CD4-positive, CD25-positive, alpha-beta regulatory T cell (primary cell): ENCODE measurements around the gene COX19. TPM values are rescaled to one million over a fixed set of nuclear protein-coding genes. Genes with fewer than 3 reads are reported as not detected.
A peak's percentile ranks its signal among the peaks of the same experiment; 100 is the strongest.

Experiments used
- ATAC-seq, 2 donors: fragments of 150-1000 bp; cut with Tn5 transposase; one replicate each; pipeline ENCODE4 v1.10.0; 2021; ENCODE audit warnings: low read depth in 2 of 2, moderate number of reproducible peaks in 2 of 2, moderate library complexity in 1 of 2
- DNase-seq, 3 donors: peaks; one replicate each; pipeline versions ENCODE4 v3.0.0 to v3.0.0-alpha.2; 2012 to 2022; ENCODE audit warnings: mixed read lengths in 1 of 3
- H3K27ac ChIP-seq: one replicate; pipeline ENCODE4 v1.7.0; 2013; ENCODE audit warnings: mild to moderate bottlenecking, low read length; ENCODE audit not compliant: insufficient read depth, poor library complexity, severe bottlenecking
- H3K27me3 ChIP-seq: one replicate; pipeline ENCODE4 v1.7.0; 2013; ENCODE audit warnings: low read length; ENCODE audit not compliant: control insufficient read depth, insufficient read depth
- H3K36me3 ChIP-seq: one replicate; pipeline ENCODE4 v1.7.0; 2013; ENCODE audit warnings: mild to moderate bottlenecking, low read length, moderate library complexity; ENCODE audit not compliant: control insufficient read depth, insufficient read depth
- H3K4me1 ChIP-seq: 2 replicates; pipeline ENCODE4 v1.7.0; 2013; ENCODE audit warnings: mild to moderate bottlenecking, low read length; ENCODE audit not compliant: insufficient read depth, control insufficient read depth, poor library complexity, severe bottlenecking
- H3K4me3 ChIP-seq: one replicate; pipeline ENCODE4 v1.7.0; 2013; ENCODE audit warnings: low read depth, mild to moderate bottlenecking, low read length, moderate library complexity
- H3K9me3 ChIP-seq, 2 experiments: 1 replicate in 1 of 2; 2 replicates in 1 of 2; pipeline ENCODE4 v1.7.0; 2013; ENCODE audit warnings: low read length in 2 of 2, mild to moderate bottlenecking in 1 of 2, moderate library complexity in 1 of 2; ENCODE audit not compliant: control insufficient read depth in 2 of 2
- H3K27ac Mint-ChIP-seq, 3 donors: one replicate each; pipeline ENCODE4 v1.8.0; 2020 to 2022; ENCODE audit warnings: mild to moderate bottlenecking in 3 of 3, mixed read lengths in 3 of 3, moderate library complexity in 2 of 3
- H3K27me3 Mint-ChIP-seq: one replicate; pipeline ENCODE4 v1.8.0; 2022; ENCODE audit warnings: mild to moderate bottlenecking, mixed read lengths
- H3K36me3 Mint-ChIP-seq: one replicate; pipeline ENCODE4 v1.8.0; 2020; ENCODE audit warnings: mixed read lengths
- H3K4me1 Mint-ChIP-seq, 4 donors: one replicate each; pipeline ENCODE4 v1.8.0; 2020 to 2022; ENCODE audit warnings: mixed read lengths in 4 of 4, mild to moderate bottlenecking in 1 of 4
- H3K4me3 Mint-ChIP-seq, 4 donors: one replicate each; pipeline ENCODE4 v1.8.0; 2020 to 2022; ENCODE audit warnings: mild to moderate bottlenecking in 4 of 4, mixed read lengths in 4 of 4, moderate library complexity in 3 of 4
- H3K9me3 Mint-ChIP-seq, 7 donors: one replicate each; pipeline ENCODE4 v1.8.0; 2020 to 2022; ENCODE audit warnings: mixed read lengths in 7 of 7, mild to moderate bottlenecking in 3 of 7, moderate library complexity in 2 of 7
- polyA plus RNA-seq, 4 donors: library from polyadenylated mRNA; unstranded; fragments of 300-500 nt; fragmentation: Illumina TruSeq; gene quantifications; one replicate each; pipeline ENCODE4 v1.2.3, GENCODE V29; 2021
- total RNA-seq: library from RNA; stranded (reverse); gene quantifications from one replicate; pipeline ENCODE4 v1.2.3, GENCODE V29; 2022

COX19 gene
- total and polyA plus RNA-seq, 5 donors from 2014 or later, result 18.3 to 36.8 (median 24.9) TPM

DNA sequence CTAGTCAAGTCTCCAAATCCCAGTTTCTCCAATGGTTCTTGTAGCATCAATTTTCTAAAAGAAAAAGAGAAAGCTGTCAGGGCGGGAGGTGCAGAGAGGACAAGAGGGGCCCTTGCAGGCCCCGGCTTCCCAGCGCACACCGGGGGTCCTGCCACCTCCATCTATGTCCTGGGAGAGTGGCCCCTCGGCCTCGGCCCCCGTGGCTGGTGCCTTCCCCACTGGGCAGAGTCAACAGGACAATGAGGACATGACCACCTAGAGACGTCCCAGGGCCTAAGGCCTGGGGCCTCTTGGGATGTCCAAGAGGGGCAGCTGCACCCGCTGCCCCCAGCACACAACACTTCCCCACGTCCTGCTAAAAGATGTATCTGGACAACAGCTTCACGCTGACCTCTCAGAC lies 5.9 kb downstream of the COX19 start:
- Mint-ChIP-seq H3K27ac (no peak overlapping the region), H3K4me3 (peak overlapping the region in 1 of 4 donors; percentile 69), H3K27me3 (peaks cover 5% of the 10 kb centered on the region), H3K4me1 (peaks cover 0 to 43% (median 26%) of the 10 kb centered on the region in 4 donors), H3K9me3 (peaks cover 0 to 1% (median 0%) of the 10 kb centered on the region in 7 donors), H3K36me3 (peaks cover 18% of the 10 kb centered on the region)
- H3K27me3 ChIP-seq, result no peaks in the 10 kb centered on the region
- H3K4me3 ChIP-seq, result no peak overlapping the region
- peaks cover 30% of the 10 kb centered on the region for H3K4me1 ChIP-seq
- peaks cover 61% of the 10 kb centered on the region for H3K36me3 ChIP-seq
- ATAC-seq, result no peak
- no peak for DNase-seq
- no peak overlapping the region for H3K27ac ChIP-seq
- H3K9me3 ChIP-seq, result no peaks in the 10 kb centered on the region

DNA sequence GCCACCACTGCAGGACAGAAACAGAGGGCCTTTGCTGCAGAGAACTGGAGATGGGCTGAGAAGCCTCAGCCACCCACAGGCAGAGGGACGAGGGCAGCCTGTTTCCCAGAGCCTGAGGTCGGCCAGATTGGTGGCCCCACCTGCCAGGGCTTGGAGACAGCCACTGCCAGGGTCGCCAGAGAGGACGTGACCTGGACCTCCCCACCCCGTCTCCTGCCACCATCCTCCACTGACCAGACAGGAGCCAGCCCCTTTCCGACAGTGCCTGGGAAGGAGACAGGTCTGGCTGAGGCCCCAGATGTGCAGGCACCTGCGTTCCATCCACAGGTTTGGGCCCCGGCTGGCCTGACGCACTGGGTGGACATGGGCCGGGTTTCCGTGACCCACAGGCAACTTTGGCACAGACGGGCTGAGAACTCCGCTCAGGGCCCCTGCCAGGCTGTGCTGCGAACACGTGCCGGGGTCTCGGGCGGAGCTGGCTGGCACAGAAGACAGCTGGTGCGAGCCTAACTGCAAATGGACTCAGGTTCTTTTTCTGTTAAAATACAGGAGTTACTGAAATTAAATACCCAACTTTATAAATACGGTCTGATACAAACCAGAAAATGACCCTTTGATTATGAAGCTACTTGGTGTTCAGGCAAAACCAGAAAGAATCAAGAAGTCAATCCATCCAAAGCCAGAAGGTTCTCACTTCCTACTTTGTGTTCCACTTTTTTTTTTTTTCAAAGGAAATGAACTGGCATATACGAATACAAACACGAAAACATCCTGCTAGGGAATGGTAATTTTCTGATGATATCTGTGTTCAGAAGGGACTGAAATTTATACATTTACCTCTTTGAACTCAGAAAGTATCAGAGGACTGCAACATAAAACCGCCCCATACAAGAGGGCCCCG lies 6.9 kb downstream of the COX19 start:
- peaks cover 30% of the 10 kb centered on the region for H3K4me1 ChIP-seq
- peaks cover 61% of the 10 kb centered on the region for H3K36me3 ChIP-seq
- H3K27me3 Mint-ChIP-seq, result peaks cover 7% of the 10 kb centered on the region
- H3K4me3 Mint-ChIP-seq, result peak overlapping the region in 1 of 4 donors; percentile 21
- no peak for ATAC-seq
- H3K9me3 ChIP-seq, result no peaks in the 10 kb centered on the region
- no peaks in the 10 kb centered on the region for H3K9me3 Mint-ChIP-seq
- no peak for DNase-seq
- no peak overlapping the region for H3K27ac Mint-ChIP-seq
- peaks cover 18% of the 10 kb centered on the region for H3K36me3 Mint-ChIP-seq
- no peak overlapping the region for H3K27ac ChIP-seq
- no peak overlapping the region for H3K4me3 ChIP-seq
- peaks cover 0 to 39% (median 25%) of the 10 kb centered on the region in 4 donors for H3K4me1 Mint-ChIP-seq
- no peaks in the 10 kb centered on the region for H3K27me3 ChIP-seq

DNA sequence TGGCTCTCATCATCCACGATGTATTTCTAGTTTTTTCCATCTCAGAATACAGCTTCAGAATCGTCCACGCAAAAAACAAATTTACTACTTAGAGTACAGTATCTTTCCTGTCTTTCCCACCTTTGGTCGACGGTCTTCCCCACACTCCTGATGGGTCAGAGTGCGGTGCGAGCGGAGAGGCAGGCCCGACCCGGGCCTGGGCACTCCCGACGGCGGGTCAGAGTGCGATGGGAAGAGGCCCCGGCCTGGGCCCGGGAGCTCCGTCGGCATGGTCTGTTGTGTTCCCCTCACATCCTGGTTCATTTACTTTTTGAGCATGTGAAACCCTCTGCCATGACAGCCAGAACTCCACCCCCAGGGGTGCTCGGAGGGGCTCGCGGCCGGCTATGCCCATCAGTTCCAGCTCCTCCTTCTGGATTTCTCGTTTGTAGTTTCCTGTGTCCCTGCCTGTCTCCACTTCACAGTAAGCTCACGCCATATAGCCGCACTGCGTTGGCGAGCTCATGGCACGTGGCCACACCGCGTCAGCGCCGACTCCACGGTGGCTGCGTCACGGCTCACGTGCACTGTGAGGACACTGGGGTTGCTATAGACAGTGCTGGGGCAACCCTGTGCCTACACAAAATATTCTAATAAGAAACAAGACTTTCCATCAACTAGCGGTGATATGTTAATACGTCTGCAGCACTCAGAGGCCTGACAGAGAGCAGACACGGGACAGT lies 7.8 kb downstream of the COX19 start:
- H3K27ac ChIP-seq, result no peak overlapping the region
- Mint-ChIP-seq H3K9me3 (no peaks in the 10 kb centered on the region), H3K27me3 (peaks cover 11% of the 10 kb centered on the region), H3K36me3 (peaks cover 18% of the 10 kb centered on the region), H3K27ac (peak overlapping the region in 1 of 3 donors; percentile 62), H3K4me1 (peaks cover 0 to 31% (median 20%) of the 10 kb centered on the region in 4 donors), H3K4me3 (peak overlapping the region in 1 of 4 donors; percentile 25)
- ATAC-seq (no peak), DNase-seq (no peak)
- no peaks in the 10 kb centered on the region for H3K27me3 ChIP-seq
- H3K4me3 ChIP-seq, result no peak overlapping the region
- peaks cover 27% of the 10 kb centered on the region for H3K4me1 ChIP-seq
- peaks cover 52% of the 10 kb centered on the region for H3K36me3 ChIP-seq
- no peaks in the 10 kb centered on the region for H3K9me3 ChIP-seq

DNA sequence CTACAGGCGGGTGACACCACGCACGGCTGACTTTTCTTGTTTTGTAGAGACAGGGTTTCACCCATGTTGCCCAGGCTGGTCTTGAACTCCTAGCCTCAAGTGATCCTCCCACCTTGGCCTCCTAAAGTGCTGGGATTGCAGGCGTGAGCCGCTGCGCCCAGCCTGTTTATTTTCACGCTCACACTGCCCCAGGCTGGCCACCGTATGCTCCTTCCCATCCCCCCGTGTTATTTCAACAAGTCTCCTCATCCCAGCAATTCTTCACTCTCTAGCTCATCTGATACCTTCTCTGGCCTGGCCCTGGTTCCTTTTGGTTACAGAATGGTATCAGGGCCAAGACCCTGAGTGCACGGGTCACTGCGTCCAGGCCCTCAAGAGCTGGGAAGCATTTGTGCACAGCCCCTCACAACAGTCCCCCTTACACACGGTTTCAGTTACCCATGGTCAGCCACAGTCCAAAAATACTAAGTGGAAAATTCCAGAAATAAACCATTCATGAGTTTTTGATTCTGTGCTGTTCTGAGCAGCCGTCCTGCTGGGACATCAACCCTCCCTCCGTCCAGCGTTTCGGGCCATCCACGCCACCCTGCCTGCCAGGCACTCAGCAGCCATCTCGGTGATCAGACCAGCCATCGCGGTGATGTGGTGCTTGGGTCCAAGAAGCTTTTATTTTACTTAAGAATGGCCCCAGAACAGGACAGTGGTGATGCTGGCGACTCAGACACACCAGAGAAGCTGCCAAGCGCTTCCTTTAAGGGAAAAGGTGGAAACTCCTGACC lies 8.9 kb downstream of the COX19 start:
- H3K9me3 Mint-ChIP-seq, result peaks cover 0 to 1% (median 0%) of the 10 kb centered on the region in 7 donors
- Histone ChIP-seq H3K4me1 (peaks cover 20% of the 10 kb centered on the region), H3K27me3 (no peaks in the 10 kb centered on the region), H3K4me3 (no peak overlapping the region), H3K27ac (no peak overlapping the region), H3K9me3 (no peaks in the 10 kb centered on the region), H3K36me3 (peaks cover 43% of the 10 kb centered on the region)
- H3K27ac Mint-ChIP-seq, result peak overlapping the region in 1 of 3 donors; percentile 80
- peaks cover 0 to 28% (median 13%) of the 10 kb centered on the region in 4 donors for H3K4me1 Mint-ChIP-seq
- H3K4me3 Mint-ChIP-seq, result peak overlapping the region in 2 of 4 donors; percentile 25 to 69
- H3K27me3 Mint-ChIP-seq, result peaks cover 17% of the 10 kb centered on the region
- DNase-seq, result no peak
- H3K36me3 Mint-ChIP-seq, result peaks cover 14% of the 10 kb centered on the region
- ATAC-seq, result no peak

DNA sequence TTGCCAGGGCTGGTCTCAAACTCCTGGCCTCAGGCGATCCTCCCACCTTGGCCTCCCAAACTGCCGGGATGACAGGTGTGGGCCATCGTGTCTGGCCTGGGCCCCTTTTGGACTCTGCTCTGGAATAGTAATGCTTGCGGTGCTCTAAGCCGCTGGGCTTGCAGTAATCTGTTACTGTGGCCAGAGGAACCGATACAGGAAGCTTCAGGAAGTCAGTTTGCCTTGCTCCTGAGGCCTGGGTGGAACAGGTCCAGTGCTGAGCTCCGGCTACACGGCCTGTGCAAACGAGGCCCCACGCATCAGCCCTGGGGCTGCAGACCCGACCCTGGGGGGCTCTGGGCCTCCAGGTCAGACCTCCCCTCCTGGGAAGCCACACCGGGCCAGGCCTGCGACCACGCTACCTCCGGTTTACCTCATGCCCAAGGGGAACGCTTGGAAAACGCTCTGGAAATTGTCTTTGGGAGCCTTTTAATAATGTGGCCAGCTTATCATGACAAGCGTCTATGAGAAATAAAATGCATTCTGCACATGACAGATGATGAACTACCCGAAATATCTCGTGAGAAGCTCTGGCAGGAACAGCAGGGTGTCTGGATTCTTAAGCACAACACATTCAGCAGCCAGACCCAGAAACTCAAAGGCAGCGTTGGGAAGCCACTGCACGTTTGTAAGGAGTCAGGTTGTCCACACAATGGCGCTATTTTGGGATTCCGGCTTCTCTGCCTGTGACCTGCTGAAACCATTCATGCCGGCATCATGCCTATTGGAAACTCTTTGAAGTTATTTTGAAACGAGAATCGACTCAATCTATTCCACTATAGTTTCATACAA lies 10.7 kb downstream of the COX19 start:
- Histone ChIP-seq H3K9me3 (no peaks in the 10 kb centered on the region), H3K27ac (no peak overlapping the region), H3K4me3 (no peak overlapping the region), H3K4me1 (peaks cover 20% of the 10 kb centered on the region), H3K27me3 (no peaks in the 10 kb centered on the region), H3K36me3 (peaks cover 28% of the 10 kb centered on the region)
- H3K9me3 Mint-ChIP-seq, result peaks cover 0 to 1% (median 0%) of the 10 kb centered on the region in 7 donors
- ATAC-seq (no peak), DNase-seq (no peak)
- peak overlapping the region in 1 of 3 donors; percentile 35 for H3K27ac Mint-ChIP-seq
- H3K36me3 Mint-ChIP-seq, result peaks cover 9% of the 10 kb centered on the region
- H3K4me1 Mint-ChIP-seq, result peaks cover 0 to 21% (median 11%) of the 10 kb centered on the region in 4 donors
- H3K27me3 Mint-ChIP-seq, result peaks cover 21% of the 10 kb centered on the region
- peak overlapping the region in 1 of 4 donors; percentile 15 for H3K4me3 Mint-ChIP-seq

DNA sequence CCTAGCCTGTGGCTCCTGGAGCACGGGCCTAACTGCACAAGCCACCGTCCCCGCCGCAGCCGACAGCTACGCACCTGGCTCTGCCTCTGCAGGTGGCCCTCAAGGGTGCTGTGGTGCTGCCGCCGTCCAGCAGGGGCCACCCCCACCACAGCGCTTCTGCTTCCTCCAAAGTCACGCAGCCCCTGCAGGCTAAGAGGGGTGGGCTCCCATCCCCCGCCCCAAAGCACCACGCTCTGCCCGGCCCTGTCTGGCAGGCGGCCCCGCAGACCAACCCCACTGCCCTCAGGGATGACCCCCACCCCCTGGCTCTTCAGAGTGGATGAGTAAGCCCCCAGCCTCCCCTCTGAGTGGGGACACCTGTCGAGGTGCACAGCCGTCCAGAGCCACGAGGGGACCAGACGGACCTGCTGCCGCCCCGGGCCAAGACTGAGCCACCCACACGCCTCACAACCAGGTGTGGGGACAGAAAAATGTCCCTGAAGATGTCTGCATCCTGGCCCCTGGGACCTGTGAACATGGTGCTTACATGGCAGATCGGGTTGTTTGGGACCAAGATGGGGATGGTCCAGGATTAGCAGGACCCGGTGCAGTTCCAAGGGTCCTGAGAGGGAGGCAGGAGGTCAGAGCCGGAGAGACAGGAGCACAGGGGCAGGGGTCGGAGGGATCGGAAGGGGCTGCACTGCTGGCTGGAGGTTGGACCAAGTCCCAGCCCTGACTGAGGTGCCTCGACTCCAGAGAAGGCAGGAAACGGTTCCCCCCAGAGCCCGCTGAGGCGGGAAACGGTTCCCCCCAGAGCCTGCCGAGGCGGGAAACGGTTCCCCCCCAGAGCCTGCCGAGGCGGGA lies 11.9 kb downstream of the COX19 start:
- Mint-ChIP-seq H3K27me3 (peaks cover 21% of the 10 kb centered on the region), H3K27ac (peak overlapping the region in 1 of 3 donors; percentile 85), H3K4me1 (peaks cover 0 to 21% (median 11%) of the 10 kb centered on the region in 4 donors), H3K9me3 (peaks cover 0 to 1% (median 0%) of the 10 kb centered on the region in 7 donors), H3K36me3 (peaks cover 9% of the 10 kb centered on the region), H3K4me3 (peak overlapping the region in 2 of 4 donors; percentile 44 to 51)
- Histone ChIP-seq H3K4me3 (no peak overlapping the region), H3K9me3 (no peaks in the 10 kb centered on the region), H3K27ac (no peak overlapping the region), H3K27me3 (no peaks in the 10 kb centered on the region), H3K4me1 (peaks cover 20% of the 10 kb centered on the region), H3K36me3 (peaks cover 16% of the 10 kb centered on the region)
- DNase-seq, result no peak
- ATAC-seq, result peak; percentile 52 to 57
